GM18505 (cell line): ENCODE data around the gene PDGFD.

Source experiments
- ATAC-seq: cut with Tn5 transposase; IDR thresholded peaks from one replicate; pipeline ENCODE4 v1.9.1; 2021; ENCODE audit not compliant: unreplicated experiment
- POLR2A ChIP-seq: IDR thresholded peaks from 4 replicates; pipeline ENCODE4 v1.6.1; 2011; ENCODE audit warnings: borderline replicate concordance; ENCODE audit not compliant: insufficient read depth, insufficient read length; ENCODE audit errors: extremely low read depth

PDGFD gene

DNA sequence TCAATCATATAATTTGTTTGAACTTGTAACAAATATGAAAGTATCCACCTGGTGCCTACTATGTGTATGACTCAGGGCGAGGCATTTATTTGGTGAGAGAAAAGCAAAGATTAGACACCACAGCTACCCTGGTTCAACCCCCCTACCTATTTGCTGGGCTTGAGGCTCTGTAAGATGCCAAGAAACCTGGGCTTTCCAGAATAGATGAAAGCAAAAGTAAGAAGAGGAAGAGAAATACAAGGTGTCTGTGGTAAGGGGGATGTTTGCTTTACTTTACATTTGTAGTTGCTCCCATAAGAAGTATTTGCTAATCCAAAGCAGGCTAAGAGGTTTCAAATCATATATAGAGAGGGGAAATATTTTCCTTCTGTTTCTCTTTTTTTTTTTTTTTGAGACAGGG is 65.8 kb downstream of the PDGFD start:
- TF ChIP-seq POLR2A = no peak
- ATAC-seq = no peak

DNA sequence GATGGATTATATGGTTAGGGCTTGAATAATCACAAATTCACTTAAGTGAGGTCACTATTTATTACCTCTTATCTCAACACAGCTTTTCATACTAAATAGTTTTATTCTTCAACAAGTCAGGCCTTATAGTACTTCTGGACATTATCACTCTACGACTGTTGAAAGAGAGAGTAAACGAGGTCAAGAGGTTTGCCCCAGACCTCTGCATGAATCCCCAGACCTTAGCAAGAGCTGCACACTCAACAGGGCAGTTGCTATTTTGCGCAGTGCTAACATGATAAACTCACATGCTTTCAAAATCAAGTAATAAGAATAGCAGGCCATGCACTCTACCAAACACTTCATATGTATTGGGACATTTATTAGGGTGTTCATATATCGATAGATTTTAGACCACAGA is 67.0 kb downstream of the PDGFD start:
- no peak for TF ChIP-seq POLR2A
- ATAC-seq = no peak

DNA sequence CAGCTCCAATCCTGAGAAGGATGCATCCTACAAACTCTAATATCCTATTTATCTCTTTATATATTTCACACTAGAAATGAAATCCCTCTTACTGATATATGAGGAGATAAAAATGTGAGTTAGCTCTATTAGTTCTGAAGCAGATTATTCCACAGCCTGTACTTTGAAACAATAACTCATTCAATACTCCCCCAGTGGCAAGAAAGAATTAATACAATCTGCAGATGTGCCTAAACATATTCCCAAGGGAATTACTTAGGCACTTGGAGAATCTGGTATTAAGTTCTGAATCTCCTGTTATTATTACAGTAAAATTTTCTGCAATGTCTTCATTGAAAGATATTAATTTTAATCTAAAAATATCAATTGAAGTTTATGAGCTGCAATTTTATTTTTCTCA is 68.2 kb downstream of the PDGFD start:
- TF ChIP-seq POLR2A = no peak
- ATAC-seq = no peak

DNA sequence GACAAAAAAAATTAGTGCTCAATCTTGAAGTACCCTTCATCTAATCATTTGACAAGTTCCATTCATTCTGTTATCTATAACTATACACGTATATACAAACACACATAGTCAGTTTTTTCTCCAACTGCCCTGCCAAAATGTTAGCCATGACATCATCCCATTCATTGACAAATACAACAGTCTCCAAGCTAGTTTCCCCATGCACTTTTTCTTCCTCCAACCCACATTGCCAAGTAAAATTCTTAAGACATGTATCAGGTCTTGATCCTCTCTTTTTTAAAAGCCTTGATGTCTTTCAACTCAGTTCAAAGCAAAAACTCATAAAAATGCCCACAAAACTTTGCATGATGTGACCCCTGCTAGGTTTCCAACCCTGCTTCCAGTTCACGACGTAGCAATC is 69.4 kb downstream of the PDGFD start:
- ATAC-seq = no peak
- no peak for TF ChIP-seq POLR2A

DNA sequence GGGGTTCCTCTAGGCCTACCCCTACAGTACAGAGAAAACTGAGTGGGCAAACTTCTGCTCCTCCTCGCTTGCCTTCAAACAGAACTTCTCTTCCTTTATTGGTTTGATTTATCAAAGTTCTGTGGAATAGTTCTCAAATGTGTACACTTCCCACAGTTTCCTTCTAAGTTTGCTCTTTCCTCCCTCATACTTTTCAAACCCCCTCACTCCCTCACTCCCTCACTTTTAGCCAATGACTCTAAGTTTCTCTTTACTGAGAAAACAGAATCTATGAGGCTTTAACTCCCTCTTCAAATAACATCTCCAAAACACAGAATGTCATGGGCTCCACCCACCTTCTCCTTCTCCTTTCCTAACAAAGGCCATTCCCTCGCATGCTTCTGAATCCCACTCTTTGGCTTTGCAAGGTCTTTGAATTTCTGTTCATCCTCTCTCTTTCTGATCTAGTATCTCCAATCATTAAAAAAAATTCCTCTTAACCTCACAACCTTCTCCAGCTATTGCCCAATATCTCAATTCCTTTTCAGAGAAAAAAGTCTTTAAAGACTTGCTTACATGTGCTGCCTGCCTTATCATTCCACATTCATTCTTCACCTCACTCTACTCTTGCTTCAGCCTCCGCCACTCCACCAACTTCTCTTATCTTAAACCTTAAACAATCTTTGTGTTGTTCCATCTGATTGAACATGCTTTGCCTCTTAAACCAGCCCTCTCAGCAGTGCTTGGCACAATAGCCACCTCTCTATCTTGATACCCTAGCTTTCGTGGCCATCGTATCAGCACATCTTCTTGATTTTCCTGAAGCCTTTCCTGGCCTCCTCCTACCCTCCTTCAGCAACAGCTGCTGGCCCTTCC is 70.3 kb downstream of the PDGFD start:
- ATAC-seq = no peak
- no peak for TF ChIP-seq POLR2A

DNA sequence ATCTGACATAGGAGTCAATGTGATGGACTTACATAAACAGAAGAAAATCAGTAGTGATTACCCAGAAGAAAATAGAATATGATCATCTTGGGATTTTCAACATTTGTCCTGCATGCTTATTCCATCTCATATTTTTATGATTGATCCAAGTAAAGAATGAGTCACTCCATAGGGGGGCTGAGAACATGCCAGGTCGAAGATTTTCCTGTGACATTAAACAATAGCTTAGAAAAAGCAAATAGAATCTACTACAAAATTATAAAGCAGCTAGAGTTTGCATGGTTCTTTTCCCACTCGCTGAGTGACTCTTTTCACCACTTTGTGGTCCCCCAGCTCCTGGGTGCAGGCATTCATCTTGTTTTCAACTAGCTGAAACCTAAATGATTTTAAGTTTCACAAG is 71.2 kb downstream of the PDGFD start:
- TF ChIP-seq POLR2A = no peak
- no peak for ATAC-seq

DNA sequence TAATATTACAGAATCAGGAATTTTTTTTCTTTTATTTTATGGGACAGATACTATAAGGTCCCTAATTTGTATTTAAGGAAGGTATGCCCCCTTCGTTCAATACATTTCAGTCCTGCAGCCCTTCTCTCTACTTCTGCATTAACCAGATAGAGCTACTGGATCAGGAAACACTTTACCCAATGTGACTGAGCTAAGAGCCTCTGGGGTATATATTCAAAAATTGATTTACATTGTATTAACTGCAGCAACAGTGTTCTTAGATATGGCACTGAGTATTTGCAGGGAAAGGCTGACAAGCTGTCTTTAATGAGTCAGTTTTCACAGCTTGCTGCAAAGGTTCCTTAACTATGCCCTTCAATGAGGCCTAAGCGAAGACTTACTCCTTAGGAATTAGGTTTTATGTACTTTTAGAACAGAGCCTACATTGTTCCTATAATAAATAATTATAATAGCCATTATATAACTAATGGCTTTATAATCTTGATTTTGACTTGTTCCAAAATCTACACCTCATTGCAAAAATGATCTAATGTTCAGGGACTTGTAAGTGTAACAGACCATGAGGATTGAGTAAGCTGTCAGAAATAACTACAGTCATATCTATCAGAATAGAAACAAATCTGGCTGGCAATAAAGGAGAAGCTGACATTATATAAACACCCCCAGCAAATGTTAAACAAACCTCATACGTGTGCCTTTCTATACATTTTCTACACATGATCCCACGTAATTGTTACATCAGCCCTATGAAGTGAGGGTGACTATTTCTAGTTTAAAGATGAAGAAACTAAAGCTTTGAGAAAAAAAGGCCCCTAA is 72.5 kb downstream of the PDGFD start:
- no peak for TF ChIP-seq POLR2A
- no peak for ATAC-seq

DNA sequence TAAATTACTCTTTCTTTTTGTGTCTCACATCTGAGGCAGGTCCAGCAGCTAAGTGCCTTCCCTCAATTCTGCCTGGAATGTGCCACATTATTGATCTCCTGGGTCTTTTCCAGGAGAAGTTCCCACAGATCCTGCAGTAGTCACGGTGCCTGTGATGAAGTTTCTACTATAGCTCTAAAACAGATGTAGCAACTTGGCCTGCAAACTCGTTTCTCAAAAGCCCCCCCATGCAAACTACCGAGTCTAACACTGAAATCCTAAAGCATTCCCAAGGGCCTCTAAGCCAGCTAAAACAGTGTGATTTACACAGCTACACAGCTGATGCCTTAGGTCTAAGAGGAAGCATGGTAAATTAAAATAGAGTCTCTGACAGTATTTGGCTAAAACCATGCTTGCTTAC is 73.2 kb downstream of the PDGFD start:
- no peak for ATAC-seq
- TF ChIP-seq POLR2A = no peak

DNA sequence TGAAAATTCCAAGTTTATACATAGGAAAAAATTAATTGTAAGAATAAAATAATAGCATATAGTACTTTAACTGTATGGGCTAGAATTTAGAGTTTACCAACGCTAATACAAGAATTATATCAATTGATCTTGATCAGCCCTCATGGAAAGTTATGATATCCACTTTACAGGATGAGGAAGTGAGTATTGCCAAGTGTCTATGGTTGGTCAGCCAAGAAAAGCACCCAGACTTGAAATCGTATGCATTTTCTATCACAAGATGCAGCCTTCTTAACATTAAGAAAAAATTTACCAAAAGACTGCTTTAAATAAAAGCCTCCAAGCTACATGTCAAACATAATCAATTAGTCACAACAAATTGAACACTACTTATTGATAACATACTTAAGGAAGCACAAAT is 74.5 kb downstream of the PDGFD start:
- no peak for TF ChIP-seq POLR2A

DNA sequence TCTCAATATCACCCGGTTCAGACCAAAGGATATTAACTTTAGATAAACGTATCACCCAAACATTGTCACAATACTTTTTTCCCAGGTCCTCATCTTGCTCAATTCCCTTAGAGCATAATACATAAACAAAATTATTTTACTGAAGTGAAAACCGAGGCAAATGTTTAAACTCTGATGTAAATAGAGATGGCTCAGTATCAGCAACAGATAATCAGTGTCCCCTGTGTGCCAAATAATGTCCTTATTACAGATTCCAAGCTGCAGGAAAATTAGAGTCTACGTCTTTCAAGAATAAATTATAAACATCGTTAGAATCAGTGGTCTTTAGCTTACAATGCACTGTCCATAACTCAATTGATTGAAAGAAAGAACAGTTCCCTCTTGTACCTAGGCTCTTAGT is 77.3 kb downstream of the PDGFD start:
- no peak for ATAC-seq
- no peak for TF ChIP-seq POLR2A

More for the DNA sequence above, 74.5 kb downstream of the PDGFD start:
- ATAC-seq = no peak

DNA sequence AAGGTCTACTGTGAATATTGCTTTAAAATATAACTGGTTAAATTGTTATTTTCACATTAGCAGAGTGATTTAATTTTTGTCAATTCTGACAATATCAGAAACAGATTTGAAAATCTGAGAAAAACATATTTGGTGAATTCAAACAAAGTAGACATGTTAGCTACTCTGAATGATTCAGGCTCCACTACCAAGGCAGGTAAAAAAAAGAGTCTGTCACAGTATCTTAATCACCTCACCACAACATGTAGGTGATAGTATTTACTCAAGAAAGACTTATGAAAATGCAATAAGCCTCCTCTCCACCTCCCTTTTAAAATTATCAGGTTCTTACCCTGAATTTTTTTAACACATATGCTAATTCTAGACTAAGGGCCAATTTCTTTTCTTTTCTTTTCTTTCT is 85.0 kb downstream of the PDGFD start:
- TF ChIP-seq POLR2A = no peak

DNA sequence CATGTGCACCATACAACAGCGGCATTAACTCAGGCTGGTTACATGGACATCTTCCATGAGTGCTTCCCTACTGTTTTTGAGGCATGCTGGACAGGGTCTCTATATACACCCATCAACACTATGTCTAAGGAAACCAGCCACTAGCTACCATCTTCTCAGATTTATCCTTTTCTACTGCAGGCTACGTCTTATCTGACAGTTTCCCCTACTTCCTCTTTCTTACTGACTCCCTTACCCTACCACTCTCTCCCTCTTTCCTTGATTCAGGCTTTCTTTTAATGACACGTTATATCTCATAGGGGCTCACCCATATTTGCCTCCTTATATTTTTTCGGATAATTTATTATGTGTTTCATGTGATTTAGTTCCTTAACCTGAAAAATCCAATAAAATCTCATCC is 85.7 kb downstream of the PDGFD start:
- TF ChIP-seq POLR2A = no peak

More for the DNA sequence above, 85.0 kb downstream of the PDGFD start:
- no peak for ATAC-seq

DNA sequence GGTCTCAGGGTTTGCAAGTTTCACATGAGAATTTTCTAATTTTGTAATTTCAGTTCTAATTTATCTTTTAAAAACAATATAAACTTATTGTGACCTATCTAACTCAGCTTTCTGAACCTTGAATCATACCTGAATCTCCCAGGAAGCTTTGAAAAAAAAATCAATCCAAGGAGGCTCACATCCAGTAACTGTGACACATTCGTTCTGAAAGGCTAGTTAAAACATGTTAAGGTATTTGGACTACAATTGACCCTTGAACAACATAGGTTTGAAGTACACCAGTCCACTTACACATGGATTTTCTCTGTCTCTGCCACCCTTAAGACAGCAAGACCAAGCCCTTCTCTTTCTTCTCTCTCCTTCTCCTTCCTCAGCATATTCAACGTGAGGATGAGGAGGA is 87.5 kb downstream of the PDGFD start:
- TF ChIP-seq POLR2A = no peak
- no peak for ATAC-seq

More for the DNA sequence above, 85.7 kb downstream of the PDGFD start:
- no peak for ATAC-seq

DNA sequence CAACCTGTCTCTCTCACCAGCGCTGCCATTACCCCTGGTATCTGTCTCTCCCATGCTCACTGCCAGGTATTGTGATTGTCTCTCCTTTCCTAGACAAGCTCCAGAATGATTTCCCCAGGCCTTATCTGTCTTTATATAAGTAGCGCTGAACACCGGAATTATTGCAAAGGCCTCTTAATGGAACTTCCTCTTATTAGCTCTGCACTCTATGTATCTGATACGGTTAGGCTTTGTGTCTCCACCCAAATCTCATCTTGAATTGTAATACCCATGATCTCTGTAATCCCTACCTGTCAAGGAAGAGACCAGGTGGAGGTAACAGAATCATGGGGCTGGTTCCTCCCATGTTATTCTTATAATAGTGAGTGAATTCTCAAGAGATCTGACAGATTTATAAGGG is 88.2 kb downstream of the PDGFD start:
- no peak for TF ChIP-seq POLR2A

More for the DNA sequence above, 88.2 kb downstream of the PDGFD start:
- no peak for ATAC-seq
